Neuronal stem cell (in vitro differentiated cells): ENCODE measurements around the gene AKAP12.

Source experiments
- DNase-seq: peaks from one replicate; pipeline ENCODE4 v3.0.0-alpha.2; 2013; ENCODE audit warnings: low spot score
- H2AFZ ChIP-seq: one replicate; pipeline ENCODE4 v1.6.1; 2013; ENCODE audit warnings: mild to moderate bottlenecking, low read length, inconsistent platforms
- H2AK5ac ChIP-seq: 2 replicates; pipeline ENCODE4 v1.6.1; 2013; ENCODE audit warnings: low read depth, mild to moderate bottlenecking, inconsistent platforms, low read length, moderate library complexity, mixed read lengths
- H2BK120ac ChIP-seq: 2 replicates; pipeline ENCODE4 v1.6.1; 2013; ENCODE audit warnings: low read depth, mild to moderate bottlenecking, inconsistent platforms, low read length, moderate library complexity, mixed read lengths
- H2BK12ac ChIP-seq: one replicate; pipeline ENCODE4 v1.6.1; 2013; ENCODE audit warnings: low read length, inconsistent platforms
- H2BK15ac ChIP-seq: 2 replicates; pipeline ENCODE4 v1.6.1; 2013; ENCODE audit warnings: mild to moderate bottlenecking, low read length, inconsistent platforms, mixed read lengths
- H2BK5ac ChIP-seq: one replicate; pipeline ENCODE4 v1.6.1; 2013; ENCODE audit warnings: inconsistent platforms, mild to moderate bottlenecking, low read length, moderate library complexity
- H3K14ac ChIP-seq: one replicate; pipeline ENCODE4 v1.6.1; 2013; ENCODE audit warnings: low read length, inconsistent platforms
- H3K18ac ChIP-seq: 2 replicates; pipeline ENCODE4 v1.6.1; 2013; ENCODE audit warnings: low read length, inconsistent platforms
- H3K23ac ChIP-seq: 2 replicates; pipeline ENCODE4 v1.6.1; 2013; ENCODE audit warnings: low read depth, mild to moderate bottlenecking, mixed read lengths, low read length, inconsistent platforms; ENCODE audit not compliant: poor library complexity
- H3K27ac ChIP-seq: replicated peaks from 3 replicates; pipeline ENCODE4 v1.5.1; 2013; ENCODE audit warnings: low read length, inconsistent platforms
- H3K27me3 ChIP-seq, 3 experiments: 2 replicates each; pipeline ENCODE4 v1.6.1; 2013; ENCODE audit warnings: low read length in 3 of 3, mild to moderate bottlenecking in 2 of 3, inconsistent platforms in 1 of 3, low read depth in 1 of 3, mixed read lengths in 1 of 3, moderate library complexity in 1 of 3; ENCODE audit not compliant: control insufficient read depth in 3 of 3, insufficient read depth in 3 of 3
- H3K36me3 ChIP-seq, 2 donors: replicated peaks in 1 of 2; 2 replicates each; pipeline ENCODE4 v1.6.1; 2013; ENCODE audit warnings: low read length in 2 of 2; ENCODE audit not compliant: control insufficient read depth in 2 of 2, insufficient read depth in 2 of 2
- H3K4ac ChIP-seq: 2 replicates; pipeline ENCODE4 v1.6.1; 2013; ENCODE audit warnings: inconsistent platforms, mild to moderate bottlenecking, low read length, moderate library complexity
- H3K4me1 ChIP-seq, 2 donors: 1 replicate in 1 of 2; 2 replicates in 1 of 2; pipeline ENCODE4 v1.6.1; 2013; ENCODE audit warnings: low read length in 2 of 2, low read depth in 1 of 2; ENCODE audit not compliant: control insufficient read depth in 2 of 2, insufficient read depth in 1 of 2
- H3K4me2 ChIP-seq: one replicate; pipeline ENCODE4 v1.6.1; 2013; ENCODE audit warnings: mild to moderate bottlenecking, low read length, inconsistent platforms; ENCODE audit not compliant: insufficient read depth, poor library complexity, severe bottlenecking
- H3K4me3 ChIP-seq, 2 donors: 2 replicates each; pipeline ENCODE4 v1.5.1; 2013; ENCODE audit warnings: low read length in 2 of 2, mild to moderate bottlenecking in 2 of 2, inconsistent platforms in 1 of 2, moderate library complexity in 1 of 2
- H3K79me1 ChIP-seq: one replicate; pipeline ENCODE4 v1.6.1; 2013; ENCODE audit warnings: low read depth, mild to moderate bottlenecking, inconsistent platforms, low read length, moderate library complexity
- H3K9ac ChIP-seq: one replicate; pipeline ENCODE4 v1.6.1; 2013; ENCODE audit warnings: mild to moderate bottlenecking, low read depth, low read length, inconsistent platforms; ENCODE audit not compliant: poor library complexity
- H3K9me3 ChIP-seq, 2 donors: replicated peaks in 1 of 2; 2 replicates each; pipeline versions ENCODE3 to v1.6.1; 2013; ENCODE audit warnings: low read length in 2 of 2, mild to moderate bottlenecking in 2 of 2, inconsistent platforms in 1 of 2, low read depth in 1 of 2, mixed read lengths in 1 of 2, moderate library complexity in 1 of 2; ENCODE audit not compliant: control insufficient read depth in 2 of 2, insufficient read depth in 1 of 2
- H4K8ac ChIP-seq: one replicate; pipeline ENCODE4 v1.6.1; 2013; ENCODE audit warnings: low read depth, mild to moderate bottlenecking, inconsistent platforms, low read length, moderate library complexity
- H4K91ac ChIP-seq: one replicate; pipeline ENCODE4 v1.6.1; 2013; ENCODE audit warnings: low read length, low read depth, mild to moderate bottlenecking, inconsistent platforms; ENCODE audit not compliant: poor library complexity
- WGBS, 2 donors: extraction: QIAGEN DNeasy Blood & Tissue Kit; methylation state at CpG; one replicate each; pipeline ENCODE4 v1.1.7; 2013; ENCODE audit warnings: missing lambda C conversion rate in 2 of 2, mixed read lengths in 1 of 2; ENCODE audit not compliant: insufficient read length in 2 of 2, insufficient replicate concordance in 1 of 2; ENCODE audit errors: extremely low coverage in 2 of 2; 5-methylcytosine and 5-hydroxymethylcytosine counted together

The AKAP12 gene

DNA sequence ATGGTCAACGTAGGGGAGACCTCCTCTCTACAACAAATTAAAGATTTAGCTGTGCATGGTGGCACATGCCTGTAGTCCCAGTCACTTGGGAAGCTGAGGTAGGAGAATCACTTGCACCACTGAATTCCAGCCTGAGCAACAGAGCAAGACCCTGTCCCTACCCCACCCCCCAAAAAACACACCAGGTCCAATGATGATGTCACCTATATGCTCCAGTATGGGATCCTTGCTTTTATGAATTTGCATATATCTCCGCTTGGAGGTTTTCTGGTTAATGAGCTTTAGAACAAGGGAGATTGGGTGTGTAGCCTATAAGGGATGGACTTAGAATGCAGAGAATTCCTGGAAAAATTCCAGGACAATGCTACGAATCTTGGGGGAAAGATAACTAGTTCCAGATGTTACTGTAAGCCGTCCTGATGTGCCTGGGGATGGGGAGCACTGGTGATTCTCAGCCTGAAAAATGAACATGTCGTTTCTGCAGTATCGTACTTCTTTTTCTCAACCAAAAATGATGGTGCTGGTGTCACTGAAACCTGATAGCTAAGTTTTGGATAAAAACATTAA is 90.4 kb downstream of the AKAP12 start:
- no peaks in the 10 kb centered on the region for H3K27me3 ChIP-seq
- H3K9ac ChIP-seq, result no peak overlapping the region
- DNase-seq, result no peak
- H3K4me2 ChIP-seq, result no peak overlapping the region
- H3K4ac ChIP-seq, result no peak overlapping the region
- no peak overlapping the region for H3K18ac ChIP-seq
- peaks cover 0 to 2% of the 10 kb centered on the region in 2 donors for H3K4me1 ChIP-seq
- WGBS, 2 donors, result no CpG with 5 or more reads among the region's 6 CpGs
- no peak overlapping the region for H3K4me3 ChIP-seq
- no peak overlapping the region for H2BK15ac ChIP-seq
- H3K23ac ChIP-seq, result no peak overlapping the region
- H3K79me1 ChIP-seq, result no peaks in the 10 kb centered on the region
- H4K8ac ChIP-seq, result no peak overlapping the region
- no peaks in the 10 kb centered on the region for H3K36me3 ChIP-seq
- no peak overlapping the region for H3K27ac ChIP-seq
- H2BK120ac ChIP-seq, result no peak overlapping the region
- no peaks in the 10 kb centered on the region for H3K9me3 ChIP-seq
- no peak overlapping the region for H4K91ac ChIP-seq
- no peak overlapping the region for H2AFZ ChIP-seq
- H2BK5ac ChIP-seq, result no peak overlapping the region
- no peak overlapping the region for H3K14ac ChIP-seq
- no peak overlapping the region for H2BK12ac ChIP-seq
- H2AK5ac ChIP-seq, result no peak overlapping the region

- H2BK5ac ChIP-seq, result no peak overlapping the region
- no peak overlapping the region for H2BK12ac ChIP-seq
- no peak overlapping the region for H4K91ac ChIP-seq
- H3K14ac ChIP-seq, result no peak overlapping the region
- H3K23ac ChIP-seq, result no peak overlapping the region
- no peak overlapping the region for H3K9ac ChIP-seq
- H4K8ac ChIP-seq, result no peak overlapping the region
- H2AFZ ChIP-seq, result no peak overlapping the region
- no peaks in the 10 kb centered on the region for H3K79me1 ChIP-seq
- H3K4me1 ChIP-seq, result peaks cover 0 to 2% of the 10 kb centered on the region in 2 donors
- H3K18ac ChIP-seq, result no peak overlapping the region
- H3K4me3 ChIP-seq, result no peak overlapping the region
- H3K9me3 ChIP-seq, result no peaks in the 10 kb centered on the region
- H2BK15ac ChIP-seq, result no peak overlapping the region
- no peak overlapping the region for H2BK120ac ChIP-seq
- no peak overlapping the region for H3K4me2 ChIP-seq
- H3K27me3 ChIP-seq, result no peaks in the 10 kb centered on the region
- H3K27ac ChIP-seq, result no peak overlapping the region
- H3K36me3 ChIP-seq, result peaks cover 0 to 2% of the 10 kb centered on the region in 2 donors
- H2AK5ac ChIP-seq, result no peak overlapping the region
- no peak overlapping the region for H3K4ac ChIP-seq
- DNase-seq, result no peak
These were observed 96.2 kb downstream of the AKAP12 start for GRCh38 chr6:151335930-151336329.

DNA sequence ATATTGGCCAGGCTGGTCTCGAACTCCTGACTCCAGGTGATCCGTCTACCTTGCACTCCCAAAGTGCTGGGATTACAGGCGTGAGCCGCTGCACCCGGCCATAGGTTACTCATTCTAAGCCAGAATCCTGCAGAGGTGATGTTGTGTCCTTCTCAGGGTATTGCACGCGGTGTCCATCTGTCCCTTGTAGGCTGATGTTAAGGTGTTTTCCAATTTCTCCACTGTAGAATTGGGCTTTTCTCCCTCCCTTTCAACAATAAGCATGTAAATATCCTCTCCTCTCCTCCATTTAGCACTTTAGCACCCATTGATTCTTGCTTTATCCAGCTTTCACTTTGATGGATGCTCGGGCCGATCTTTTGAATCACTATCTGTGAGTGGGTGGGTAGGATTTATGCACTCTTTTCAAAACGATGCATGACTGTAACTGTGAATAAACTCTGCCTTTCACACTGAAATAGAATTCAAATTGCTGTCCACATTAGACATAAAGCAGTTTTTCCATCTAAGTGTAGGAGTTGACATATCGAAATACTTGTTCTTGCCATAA is 99.0 kb downstream of the AKAP12 start:
- Histone ChIP-seq H2AK5ac (no peak overlapping the region), H3K18ac (no peak overlapping the region), H3K4ac (no peak overlapping the region), H2BK15ac (no peak overlapping the region), H2BK12ac (no peak overlapping the region), H3K4me2 (no peak overlapping the region), H3K23ac (no peak overlapping the region), H3K9me3 (peaks cover 0 to 2% of the 10 kb centered on the region in 2 donors), H3K9ac (no peak overlapping the region), H2BK5ac (no peak overlapping the region), H3K4me1 (no peaks in the 10 kb centered on the region), H4K8ac (no peak overlapping the region), H3K79me1 (peaks cover 5% of the 10 kb centered on the region), H3K36me3 (peaks cover 0 to 2% of the 10 kb centered on the region in 2 donors), H3K27ac (no peak overlapping the region), H4K91ac (no peak overlapping the region), H3K27me3 (no peaks in the 10 kb centered on the region), H2AFZ (no peak overlapping the region), H3K14ac (no peak overlapping the region), H2BK120ac (no peak overlapping the region), H3K4me3 (no peak overlapping the region)
- no CpG with 5 or more reads among the region's 11 CpGs for WGBS, 2 donors
- no peak for DNase-seq

GRCh38 chr6:151339369-151339768 is 99.6 kb downstream of the AKAP12 start:
- Histone ChIP-seq H3K9me3 (peaks cover 0 to 2% of the 10 kb centered on the region in 2 donors), H3K36me3 (peaks cover 0 to 2% of the 10 kb centered on the region in 2 donors), H3K4ac (no peak overlapping the region), H3K4me2 (no peak overlapping the region), H3K27ac (no peak overlapping the region), H3K4me3 (no peak overlapping the region), H3K9ac (no peak overlapping the region), H2AFZ (no peak overlapping the region), H3K79me1 (peaks cover 5% of the 10 kb centered on the region), H3K23ac (no peak overlapping the region), H2BK5ac (no peak overlapping the region), H2BK15ac (no peak overlapping the region), H3K4me1 (no peaks in the 10 kb centered on the region), H4K91ac (no peak overlapping the region), H2BK12ac (no peak overlapping the region), H3K18ac (no peak overlapping the region), H3K14ac (no peak overlapping the region), H4K8ac (no peak overlapping the region), H2AK5ac (no peak overlapping the region), H3K27me3 (no peaks in the 10 kb centered on the region), H2BK120ac (no peak overlapping the region)
- no peak for DNase-seq
- no CpG with 5 or more reads among the region's 4 CpGs for WGBS, 2 donors
